ENCODE measurements around the gene SCAMP2. TPM values are rescaled to one million over a fixed set of nuclear protein-coding genes. Genes with fewer than 3 reads are reported as not detected.

The SCAMP2 gene
- total and polyA plus RNA-seq, 10 of the 15 experiments (the other 5 are each of a cell fraction or from before 2014, with no cell fraction given), result 10.9 to 158 (median 99.6) TPM

DNA sequence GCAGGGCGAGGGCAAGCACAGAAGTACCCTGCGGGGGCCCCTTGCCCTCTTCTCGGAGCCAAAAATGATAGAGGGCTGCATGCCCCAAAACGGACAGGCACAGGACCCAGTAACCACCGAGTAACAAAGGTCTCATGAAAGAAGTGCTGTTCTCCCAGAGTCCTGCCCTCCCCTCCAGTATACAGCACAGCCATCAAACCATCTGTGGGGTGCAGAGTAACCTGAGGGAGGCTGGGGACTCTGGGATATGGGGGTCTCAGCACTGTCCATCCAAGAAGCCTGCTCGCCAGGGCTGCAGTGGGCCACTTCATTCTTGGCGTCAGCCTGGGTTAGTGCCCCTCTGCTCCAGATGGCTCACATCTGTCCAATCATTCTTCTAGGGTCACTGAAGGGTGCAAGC, 36.3 kb downstream of the SCAMP2 start:
- Histone ChIP-seq H3K4me1 (ENCODE audit: control insufficient read depth, insufficient read depth, low read length) (no peaks in the 10 kb centered on the region; the same call in 1 of the 2 replicates), H3K79me2 (ENCODE audit: control insufficient read depth, insufficient read depth, low read length) (no peaks in the 10 kb centered on the region), H3K9me3 (replicated peaks; ENCODE audit: control insufficient read depth, insufficient read depth, low read length) (no peaks in the 10 kb centered on the region), H3K36me3 (ENCODE audit: control insufficient read depth in 2 of 2, insufficient read depth in 2 of 2, low read length in 1 of 2) (no peaks in the 10 kb centered on the region), H3K27ac (ENCODE audit: control insufficient read depth, insufficient read depth) (no peak overlapping the region), H2AFZ (ENCODE audit: control insufficient read depth, low read depth, low read length) (no peak overlapping the region), H4K20me1 (ENCODE audit: control insufficient read depth, insufficient read depth) (no peaks in the 10 kb centered on the region), H3K4me3 (no peak overlapping the region), H3K9ac (ENCODE audit: control insufficient read depth, insufficient read depth, low read length) (no peak overlapping the region), H3K27me3 (replicated peaks in 1 of 2; ENCODE audit: control insufficient read depth in 2 of 2, insufficient read depth in 2 of 2, low read length in 1 of 2) (no peaks in the 10 kb centered on the region), H3K4me2 (ENCODE audit: control insufficient read depth, insufficient read depth) (no peak overlapping the region)
- RAD21 ChIA-PET (ENCODE audit: unreplicated experiment), result interaction anchor here (0.6 to 2.5 kb wide), 3 partner anchors 11 to 205 kb away, joined by 3 to 17 read pairs (median 4); partner anchors contain the start of gene CPLX3
- TF ChIP-seq TCF12 (IDR thresholded peaks at IDR 0.05; ENCODE audit: low read depth, low read length), result no peak
- no peak for TF ChIP-seq WRNIP1 (IDR thresholded peaks at IDR 0.05; ENCODE audit: borderline replicate concordance, low read depth, low read length)
- no peak for TF ChIP-seq KDM1A (IDR thresholded peaks at IDR 0.05; ENCODE audit: borderline replicate concordance)
- TF ChIP-seq ESRRA (IDR thresholded peaks at IDR 0.05; ENCODE audit: low read length), result no peak
- TF ChIP-seq BHLHE40 (IDR thresholded peaks at IDR 0.05; ENCODE audit: borderline replicate concordance in 1 of 2, low read depth in 2 of 2, low read length in 1 of 2), result no peak
- TF ChIP-seq HDAC2 (IDR thresholded peaks at IDR 0.05), result no peak
- TF ChIP-seq RELA (IDR thresholded peaks at IDR 0.05; ENCODE audit: borderline replicate concordance, partially characterized antibody), result no peak
- TF ChIP-seq RB1 (IDR thresholded peaks at IDR 0.05; ENCODE audit: borderline replicate concordance), result no peak
- TF ChIP-seq BRCA1 (IDR thresholded peaks at IDR 0.05; ENCODE audit: low read depth, low read length), result no peak
- TF ChIP-seq RFX5 (IDR thresholded peaks at IDR 0.05; ENCODE audit: low read depth, low read length), result no peak
- TF ChIP-seq SIX5 (IDR thresholded peaks at IDR 0.05; ENCODE audit: low read depth, low read length, severe bottlenecking), result no peak
- TF ChIP-seq, protein P1, sequence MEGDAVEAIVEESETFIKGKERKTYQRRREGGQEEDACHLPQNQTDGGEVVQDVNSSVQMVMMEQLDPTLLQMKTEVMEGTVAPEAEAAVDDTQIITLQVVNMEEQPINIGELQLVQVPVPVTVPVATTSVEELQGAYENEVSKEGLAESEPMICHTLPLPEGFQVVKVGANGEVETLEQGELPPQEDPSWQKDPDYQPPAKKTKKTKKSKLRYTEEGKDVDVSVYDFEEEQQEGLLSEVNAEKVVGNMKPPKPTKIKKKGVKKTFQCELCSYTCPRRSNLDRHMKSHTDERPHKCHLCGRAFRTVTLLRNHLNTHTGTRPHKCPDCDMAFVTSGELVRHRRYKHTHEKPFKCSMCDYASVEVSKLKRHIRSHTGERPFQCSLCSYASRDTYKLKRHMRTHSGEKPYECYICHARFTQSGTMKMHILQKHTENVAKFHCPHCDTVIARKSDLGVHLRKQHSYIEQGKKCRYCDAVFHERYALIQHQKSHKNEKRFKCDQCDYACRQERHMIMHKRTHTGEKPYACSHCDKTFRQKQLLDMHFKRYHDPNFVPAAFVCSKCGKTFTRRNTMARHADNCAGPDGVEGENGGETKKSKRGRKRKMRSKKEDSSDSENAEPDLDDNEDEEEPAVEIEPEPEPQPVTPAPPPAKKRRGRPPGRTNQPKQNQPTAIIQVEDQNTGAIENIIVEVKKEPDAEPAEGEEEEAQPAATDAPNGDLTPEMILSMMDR (IDR thresholded peaks at IDR 0.05 in 2 of 3, conservative IDR thresholded peaks at IDR 0.05 in 1 of 3; ENCODE audit: control insufficient read depth in 2 of 3, extremely low read depth in 1 of 3, insufficient read depth in 1 of 3, low read depth in 3 of 3, low read length in 3 of 3), result no peak
- TF ChIP-seq TARDBP (IDR thresholded peaks at IDR 0.05; ENCODE audit: borderline replicate concordance), result no peak
- TF ChIP-seq, protein P2, sequence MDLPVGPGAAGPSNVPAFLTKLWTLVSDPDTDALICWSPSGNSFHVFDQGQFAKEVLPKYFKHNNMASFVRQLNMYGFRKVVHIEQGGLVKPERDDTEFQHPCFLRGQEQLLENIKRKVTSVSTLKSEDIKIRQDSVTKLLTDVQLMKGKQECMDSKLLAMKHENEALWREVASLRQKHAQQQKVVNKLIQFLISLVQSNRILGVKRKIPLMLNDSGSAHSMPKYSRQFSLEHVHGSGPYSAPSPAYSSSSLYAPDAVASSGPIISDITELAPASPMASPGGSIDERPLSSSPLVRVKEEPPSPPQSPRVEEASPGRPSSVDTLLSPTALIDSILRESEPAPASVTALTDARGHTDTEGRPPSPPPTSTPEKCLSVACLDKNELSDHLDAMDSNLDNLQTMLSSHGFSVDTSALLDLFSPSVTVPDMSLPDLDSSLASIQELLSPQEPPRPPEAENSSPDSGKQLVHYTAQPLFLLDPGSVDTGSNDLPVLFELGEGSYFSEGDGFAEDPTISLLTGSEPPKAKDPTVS (IDR thresholded peaks at IDR 0.05; ENCODE audit: low read depth, low read length), result no peak
- 75% methylated on average over 7 of the region's 7 CpGs for WGBS (ENCODE audit: insufficient coverage, insufficient replicate concordance, low lambda C conversion rate, missing lambda C conversion rate)
- SMC1A ChIA-PET (ENCODE audit: uncharacterized antibody, unreplicated experiment), result interaction anchor here (1.0 to 3.0 kb wide), 3 partner anchors 65 to 114 kb away, joined by 3 to 16 read pairs (median 7); no protein-coding TSS in a partner anchor
- in situ Hi-C loops (cut with MboI) (no loop called here), intact Hi-C loops (cut with micrococcal nuclease; ENCODE audit: unreplicated experiment) (loop anchor here (5.0 kb wide), 1 partner anchor 200 kb away; no protein-coding TSS in a partner anchor)
- no peak for ATAC-seq
- FAIRE-seq, result no peak
- POLR2A ChIA-PET, result interaction anchor here (1.5 kb wide), 1 partner anchor 60 kb away, joined by 6 read pairs; no protein-coding TSS in a partner anchor
- no peak for DNase-seq (ENCODE audit: low read depth, low spot score)
- CTCF ChIA-PET, result interaction anchor here (0.6 to 4.5 kb wide), 11 partner anchors 8 to 118 kb away, joined by 3 to 30 read pairs (median 3); no protein-coding TSS in a partner anchor
- no TSS peak for BruUV-seq (replicated peaks)
